ENCODE results near the gene SLC6A15.

The SLC6A15 gene

DNA sequence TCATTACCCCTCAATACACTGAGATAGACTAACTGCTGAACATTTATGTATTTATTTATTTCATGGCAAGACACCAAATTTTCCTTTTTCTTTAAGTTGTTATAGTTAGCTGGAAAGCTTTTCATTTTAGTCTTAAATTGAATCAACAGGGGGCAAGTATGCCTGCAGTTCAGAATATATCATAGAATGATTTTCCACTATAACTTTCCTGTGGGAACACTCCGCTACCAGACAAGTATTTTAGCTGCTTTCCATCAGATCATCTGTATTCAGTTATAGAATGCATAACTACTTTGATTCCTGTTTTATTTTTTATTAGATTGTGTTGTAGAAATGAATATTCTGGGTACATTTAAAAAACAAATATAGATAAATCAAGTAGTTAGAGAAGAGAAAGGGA is 102.0 kb downstream of the SLC6A15 start:
- in situ Hi-C loops (cut with MboI; ENCODE audit: low sequenced_read_pairs): no loop called here

Data from hTERT RPE-1 (cell line).